Stomach (tissue), 9 donors: ENCODE results near the gene SLC24A4. TPM values are rescaled to one million over a fixed set of nuclear protein-coding genes. Genes with fewer than 3 reads are reported as not detected.

Source experiments
- DNase-seq, 2 donors: peaks; one replicate each; pipeline versions ENCODE4 v3.0.0 to v3.0.0-alpha.2; 2013 to 2019
- H3K27ac ChIP-seq, 5 donors: fragments of 200-600 bp in 4 of 5; sonication (generic) in 4 of 5; one replicate each; pipeline ENCODE4 v1.5.1; 2013 to 2019; ENCODE audit warnings: mild to moderate bottlenecking in 1 of 5, moderate library complexity in 1 of 5
- H3K27me3 ChIP-seq, 3 donors: fragments of 200-600 bp; sonication (generic); one replicate each; pipeline ENCODE4 v1.5.1; 2017 to 2019; ENCODE audit warnings: mixed run types in 1 of 3
- H3K36me3 ChIP-seq, 4 donors: fragments of 200-600 bp; sonication (generic); 1 replicate in 3 of 4; 2 replicates in 1 of 4; pipeline ENCODE4 v1.5.1; 2016 to 2019
- H3K4me1 ChIP-seq, 4 donors: fragments of 200-600 bp; sonication (generic); one replicate each; pipeline ENCODE4 v1.5.1; 2016 to 2019
- H3K4me3 ChIP-seq, 4 donors: fragments of 200-600 bp; sonication (generic) in 3 of 4; one replicate each; pipeline ENCODE4 v1.5.1; 2016 to 2019; ENCODE audit warnings: mild to moderate bottlenecking in 1 of 4
- H3K9me3 ChIP-seq, 4 donors: fragments of 200-600 bp; sonication (generic); one replicate each; pipeline ENCODE4 v1.5.1; 2016 to 2019
- CTCF ChIP-seq, 7 experiments: fragments of 450-650 bp in 4 of 7; fragments of 200-600 bp in 3 of 7; sonication (generic) in 3 of 7; IDR thresholded peaks; one replicate each; pipeline ENCODE4 v1.5.1; 2016 to 2019; ENCODE audit warnings: antibody characterized with exemption in 7 of 7, control low read depth in 2 of 7, mild to moderate bottlenecking in 1 of 7
- EP300 ChIP-seq: sonication (generic); formaldehyde crosslinking; IDR thresholded peaks from one replicate; pipeline ENCODE4 v1.6.1; 2017; ENCODE audit warnings: antibody characterized with exemption
- POLR2A ChIP-seq, 4 donors: fragments of 450-650 bp; IDR thresholded peaks; one replicate each; pipeline ENCODE4 v1.6.1; 2016; ENCODE audit warnings: antibody characterized with exemption in 4 of 4, control low read depth in 2 of 4, mild to moderate bottlenecking in 1 of 4, moderate library complexity in 1 of 4
- POLR2AphosphoS5 ChIP-seq, 3 donors: sonication (generic); formaldehyde crosslinking; IDR thresholded peaks; one replicate each; pipeline ENCODE4 v1.6.1; 2016; ENCODE audit warnings: antibody characterized with exemption in 3 of 3
- WGBS, 5 donors: extraction: QIAGEN DNeasy Blood & Tissue Kit in 3 of 5; methylation state at CpG; one replicate each; pipeline versions ENCODE4 v1.1.5 to v1.1.7; 2013 to 2018; 5-methylcytosine and 5-hydroxymethylcytosine counted together
- intact Hi-C: fragments of 100-400 bp; cut with DNase I; formaldehyde crosslinking; loops from one replicate; pipeline ENCODE4 v1.15.1; 2023; ENCODE audit warnings: low total_unique reads
- polyA plus RNA-seq, 3 donors: library from polyadenylated mRNA; stranded (reverse); fragments of 200-250 nt; gene quantifications; one replicate each; pipeline ENCODE4 v1.2.3, GENCODE V29; 2013
- total RNA-seq, 5 donors: library from RNA; depleted of rRNA; stranded (reverse); fragments of >200 nt; gene quantifications; one replicate each; pipeline versions ENCODE4 v1.1.0 to v1.2.3, GENCODE V29; 2014 to 2016
- donor health status: healthy with polysubstance abuse.
- donor health status: Bipolar disorder and iron deficiency.
- donor health status: healthy.

The SLC24A4 gene
- total and polyA plus RNA-seq, 8 donors, result 0.08 to 0.92 (median 0.38) TPM; not detected in 4

GRCh38 chr14:92380582-92380981 lies 57.6 kb downstream of the SLC24A4 start:
- H3K4me3 ChIP-seq, result no peak overlapping the region
- no peaks in the 10 kb centered on the region for H3K4me1 ChIP-seq
- peaks cover 0 to 2% (median 0%) of the 10 kb centered on the region in 3 donors for H3K27me3 ChIP-seq
- 89 to 96% (median 94%) methylated on average over 9 of the region's 9 CpGs for WGBS, 5 donors
- no peak overlapping the region for H3K27ac ChIP-seq
- intact Hi-C loops, result no loop called here
- no peaks in the 10 kb centered on the region for H3K36me3 ChIP-seq
- DNase-seq, result no peak
- no peaks in the 10 kb centered on the region for H3K9me3 ChIP-seq
- TF ChIP-seq CTCF (IDR thresholded peaks at IDR 0.05), result no peak
- no peak for TF ChIP-seq POLR2A (IDR thresholded peaks at IDR 0.05)
- TF ChIP-seq EP300, result no peak
- no peak for TF ChIP-seq POLR2AphosphoS5 (IDR thresholded peaks at IDR 0.05)

- no peaks in the 10 kb centered on the region for H3K36me3 ChIP-seq
- no peaks in the 10 kb centered on the region for H3K9me3 ChIP-seq
- H3K4me3 ChIP-seq, result no peak overlapping the region
- peak in 1 of 2 donors; percentile 16 for DNase-seq
- no peaks in the 10 kb centered on the region for H3K4me1 ChIP-seq
- TF ChIP-seq CTCF (IDR thresholded peaks at IDR 0.05), result no peak
- no peak for TF ChIP-seq POLR2A (IDR thresholded peaks at IDR 0.05)
- no peak for TF ChIP-seq EP300
- no peak for TF ChIP-seq POLR2AphosphoS5 (IDR thresholded peaks at IDR 0.05)
- 47 to 67% (median 61%) methylated on average over 3 to 4 of the region's 4 CpGs for WGBS, 5 donors
- intact Hi-C loops, result no loop called here
- H3K27ac ChIP-seq, result no peak overlapping the region
- peaks cover 0 to 10% (median 0%) of the 10 kb centered on the region in 3 donors for H3K27me3 ChIP-seq
Measured at GRCh38 chr14:92382677-92383076, 59.7 kb downstream of the SLC24A4 start.

GRCh38 chr14:92383805-92384204 lies 60.8 kb downstream of the SLC24A4 start:
- 59 to 75% (median 71%) methylated on average over 12 of the region's 12 CpGs for WGBS, 5 donors
- Histone ChIP-seq H3K9me3 (no peaks in the 10 kb centered on the region), H3K27me3 (peaks cover 0 to 10% (median 0%) of the 10 kb centered on the region in 3 donors), H3K36me3 (no peaks in the 10 kb centered on the region), H3K27ac (no peak overlapping the region), H3K4me3 (no peak overlapping the region), H3K4me1 (no peaks in the 10 kb centered on the region)
- intact Hi-C loops, result no loop called here
- no peak for DNase-seq
- no peak for TF ChIP-seq EP300
- TF ChIP-seq POLR2AphosphoS5 (IDR thresholded peaks at IDR 0.05), result no peak
- no peak for TF ChIP-seq CTCF (IDR thresholded peaks at IDR 0.05)
- TF ChIP-seq POLR2A (IDR thresholded peaks at IDR 0.05), result no peak

- DNase-seq, result no peak
- no peak overlapping the region for H3K27ac ChIP-seq
- intact Hi-C loops, result no loop called here
- no peaks in the 10 kb centered on the region for H3K36me3 ChIP-seq
- H3K4me3 ChIP-seq, result no peak overlapping the region
- peaks cover 0 to 10% (median 0%) of the 10 kb centered on the region in 3 donors for H3K27me3 ChIP-seq
- WGBS, 5 donors, result 82 to 94% (median 88%) methylated on average over 5 of the region's 5 CpGs
- H3K9me3 ChIP-seq, result no peaks in the 10 kb centered on the region
- TF ChIP-seq POLR2A (IDR thresholded peaks at IDR 0.05) (no peak), EP300 (no peak), POLR2AphosphoS5 (IDR thresholded peaks at IDR 0.05) (no peak)
- no peaks in the 10 kb centered on the region for H3K4me1 ChIP-seq
Measured at GRCh38 chr14:92384461-92385133, 61.6 kb downstream of the SLC24A4 start.

GRCh38 chr14:92385561-92385960 lies 62.6 kb downstream of the SLC24A4 start:
- intact Hi-C loops, result no loop called here
- WGBS, 5 donors, result 74 to 85% (median 81%) methylated on average over 11 of the region's 11 CpGs

More at GRCh38 chr14:92385561-92385960, 62.6 kb downstream of the SLC24A4 start:
- TF ChIP-seq POLR2A (IDR thresholded peaks at IDR 0.05) (no peak), CTCF (IDR thresholded peaks at IDR 0.05) (no peak), POLR2AphosphoS5 (IDR thresholded peaks at IDR 0.05) (no peak), EP300 (no peak)
- Histone ChIP-seq H3K36me3 (no peaks in the 10 kb centered on the region), H3K27me3 (peaks cover 0 to 10% (median 0%) of the 10 kb centered on the region in 3 donors), H3K4me1 (no peaks in the 10 kb centered on the region), H3K27ac (no peak overlapping the region), H3K9me3 (peaks cover 0 to under 1% (median 0%) of the 10 kb centered on the region in 4 donors), H3K4me3 (no peak overlapping the region)
- DNase-seq, result no peak
